ENCODE results near the gene EMSY. TPM values are rescaled to one million over a fixed set of nuclear protein-coding genes. Genes with fewer than 3 reads are reported as not detected.
"Not testable (repeated sequence)": the region's sequence is repeated elsewhere in the genome, so short reads cannot be mapped to it uniquely, and the experiment has no call there.

The EMSY gene
- total and polyA plus RNA-seq, 12 donors = 7.0 to 48.0 (median 16.4) TPM

- intact Hi-C loops (cut with DNase I) = no loop called here
- no peak for TF ChIP-seq POLR2A (IDR thresholded peaks at IDR 0.05)
- TF ChIP-seq, protein P1, sequence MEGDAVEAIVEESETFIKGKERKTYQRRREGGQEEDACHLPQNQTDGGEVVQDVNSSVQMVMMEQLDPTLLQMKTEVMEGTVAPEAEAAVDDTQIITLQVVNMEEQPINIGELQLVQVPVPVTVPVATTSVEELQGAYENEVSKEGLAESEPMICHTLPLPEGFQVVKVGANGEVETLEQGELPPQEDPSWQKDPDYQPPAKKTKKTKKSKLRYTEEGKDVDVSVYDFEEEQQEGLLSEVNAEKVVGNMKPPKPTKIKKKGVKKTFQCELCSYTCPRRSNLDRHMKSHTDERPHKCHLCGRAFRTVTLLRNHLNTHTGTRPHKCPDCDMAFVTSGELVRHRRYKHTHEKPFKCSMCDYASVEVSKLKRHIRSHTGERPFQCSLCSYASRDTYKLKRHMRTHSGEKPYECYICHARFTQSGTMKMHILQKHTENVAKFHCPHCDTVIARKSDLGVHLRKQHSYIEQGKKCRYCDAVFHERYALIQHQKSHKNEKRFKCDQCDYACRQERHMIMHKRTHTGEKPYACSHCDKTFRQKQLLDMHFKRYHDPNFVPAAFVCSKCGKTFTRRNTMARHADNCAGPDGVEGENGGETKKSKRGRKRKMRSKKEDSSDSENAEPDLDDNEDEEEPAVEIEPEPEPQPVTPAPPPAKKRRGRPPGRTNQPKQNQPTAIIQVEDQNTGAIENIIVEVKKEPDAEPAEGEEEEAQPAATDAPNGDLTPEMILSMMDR (IDR thresholded peaks at IDR 0.05) = no peak
- Histone ChIP-seq H3K27me3 (no peaks in the 10 kb centered on the region), H3K4me1 (replicated peaks in 1 of 2) (peaks cover 4 to 24% of the 10 kb centered on the region in 2 donors), H3K27ac (peak overlapping the region; percentile 13 to 96 (median 68)), H3K4me3 (no peak overlapping the region), H3K9me3 (replicated peaks in 1 of 3) (no peaks in the 10 kb centered on the region), H3K36me3 (replicated peaks in 1 of 2) (no peaks in the 10 kb centered on the region)
- 69 to 100% (median 82%) methylated on average over 3 to 5 of the region's 5 CpGs for WGBS, 4 donors
- DNase-seq = no peak
Observed at GRCh38 chr11:76579752-76580151, 134.9 kb downstream of the EMSY start.

GRCh38 chr11:76582471-76582870 lies 137.7 kb downstream of the EMSY start:
- H3K4me3 ChIP-seq; H3K9me3 ChIP-seq (replicated peaks in 1 of 3); intact Hi-C loops (cut with DNase I); DNase-seq; H3K36me3 ChIP-seq (replicated peaks in 1 of 2); H3K27me3 ChIP-seq; H3K27ac ChIP-seq: not testable (repeated sequence)
- peaks cover 4 to 14% of the 10 kb centered on the region in 2 donors for H3K4me1 ChIP-seq (replicated peaks in 1 of 2)
- 92 to 98% (median 95%) methylated on average over 7 to 31 of the region's 31 CpGs for WGBS, 4 donors

GRCh38 chr11:76587820-76588454 lies 143.1 kb downstream of the EMSY start:
- intact Hi-C loops (cut with DNase I) = no loop called here
- WGBS, 4 donors = 58 to 69% (median 64%) methylated on average over 5 of the region's 5 CpGs
- H3K36me3 ChIP-seq (replicated peaks in 1 of 2) = no peaks in the 10 kb centered on the region
- H3K4me1 ChIP-seq (replicated peaks in 1 of 2) = peaks cover 0 to 11% of the 10 kb centered on the region in 2 donors
- DNase-seq = no peak
- TF ChIP-seq, protein P1 (IDR thresholded peaks at IDR 0.05) = no peak
- no peak for TF ChIP-seq POLR2A (IDR thresholded peaks at IDR 0.05)
- peak overlapping the region in 4 of 5 donors; percentile 34 to 83 (median 56) for H3K27ac ChIP-seq
- H3K4me3 ChIP-seq = no peak overlapping the region
- H3K9me3 ChIP-seq (replicated peaks in 1 of 3) = peaks cover 0 to 8% (median 0%) of the 10 kb centered on the region in 3 donors
- H3K27me3 ChIP-seq = no peaks in the 10 kb centered on the region

DNA sequence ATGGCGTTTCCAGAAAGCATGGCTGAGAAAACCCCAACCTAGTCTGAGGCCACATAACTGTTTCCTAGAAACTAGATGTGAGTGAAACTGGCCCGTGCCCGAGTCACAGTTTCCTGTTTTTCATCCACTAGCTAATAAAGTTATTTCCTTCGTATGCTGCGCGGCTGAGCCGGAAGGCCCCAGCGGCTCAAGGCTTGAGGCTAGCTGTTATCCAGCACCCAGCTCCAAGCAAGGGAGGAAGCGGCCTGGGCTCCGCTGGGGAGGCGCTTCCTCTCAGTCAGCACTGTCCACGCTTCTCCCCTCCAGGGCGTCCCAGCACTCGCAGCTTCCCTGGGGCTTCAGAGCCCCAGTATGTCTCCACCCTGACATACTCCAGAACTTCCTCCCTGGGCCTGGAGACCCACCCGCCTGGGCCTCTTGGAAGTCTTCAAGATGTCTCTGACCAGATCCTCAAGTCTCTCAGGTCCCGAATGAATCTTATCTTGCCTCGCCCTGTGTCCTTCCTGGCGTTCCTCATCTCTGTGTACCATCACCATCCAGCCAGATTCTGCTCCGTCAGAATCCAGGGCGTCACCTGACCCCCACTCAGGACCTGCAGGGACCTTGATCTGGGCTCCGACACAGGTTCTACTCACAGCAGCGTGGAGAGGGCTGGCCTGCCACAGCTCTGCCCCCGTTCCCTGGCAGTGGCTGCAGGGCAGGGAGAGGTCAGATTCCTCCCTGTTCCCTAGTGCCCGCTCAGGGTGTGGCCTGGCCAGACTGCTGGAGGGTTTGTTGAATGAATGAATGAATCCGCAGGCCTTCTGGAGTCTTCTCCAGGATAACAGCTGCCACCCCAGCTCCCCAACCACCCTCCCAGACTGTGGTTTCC lies 143.9 kb downstream of the EMSY start:
- Histone ChIP-seq H3K36me3 (replicated peaks in 1 of 2) (no peaks in the 10 kb centered on the region), H3K4me3 (no peak overlapping the region), H3K27me3 (no peaks in the 10 kb centered on the region), H3K4me1 (replicated peaks in 1 of 2) (peaks cover 0 to 11% of the 10 kb centered on the region in 2 donors), H3K9me3 (replicated peaks in 1 of 3) (peaks cover 0 to 8% (median 0%) of the 10 kb centered on the region in 3 donors), H3K27ac (peak overlapping the region in 4 of 5 donors; percentile 34 to 83 (median 64))
- intact Hi-C loops (cut with DNase I) = no loop called here
- WGBS, 4 donors = 62 to 74% (median 65%) methylated on average over 18 to 25 of the region's 25 CpGs
- TF ChIP-seq, protein P1 (IDR thresholded peaks at IDR 0.05) = no peak
- TF ChIP-seq POLR2A (IDR thresholded peaks at IDR 0.05) = no peak
- DNase-seq = peak in 6 of 7 donors; percentile 50 to 85 (median 67)

Measured in adrenal gland (tissue), 12 donors.